MM.1S (cell line): Measurements from ENCODE around the gene COBL.
A peak's percentile ranks its signal among the peaks of the same experiment; 100 is the strongest.

Source experiments
- DNase-seq: peaks from one replicate; pipeline ENCODE4 v3.0.0-alpha.2; 2015
- H2AFZ ChIP-seq: fragments of 300-600 bp; sonication (generic); 2 replicates; pipeline ENCODE4 v1.6.0; 2016; ENCODE audit warnings: antibody characterized with exemption, low read length
- H3F3A ChIP-seq: fragments of 300-600 bp; sonication (generic); 2 replicates; pipeline ENCODE4 v1.6.1; 2016; ENCODE audit warnings: mild to moderate bottlenecking, antibody characterized with exemption, low read length, moderate library complexity, mixed read lengths; ENCODE audit not compliant: insufficient read depth
- H3K27ac ChIP-seq: fragments of 300-600 bp; sonication (generic); 2 replicates; pipeline ENCODE4 v1.5.1; 2016; ENCODE audit warnings: mild to moderate bottlenecking, low read length
- H3K27me3 ChIP-seq: fragments of 300-600 bp; sonication (generic); replicated peaks from 2 replicates; pipeline ENCODE4 v1.6.0; 2016; ENCODE audit warnings: low read length; ENCODE audit not compliant: insufficient read depth
- H3K36me3 ChIP-seq: fragments of 300-600 bp; sonication (generic); replicated peaks from 2 replicates; pipeline ENCODE4 v1.6.1; 2016; ENCODE audit warnings: mild to moderate bottlenecking, low read length, mixed read lengths; ENCODE audit not compliant: insufficient read depth
- H3K4me1 ChIP-seq: fragments of 300-600 bp; sonication (generic); 2 replicates; pipeline ENCODE4 v1.6.1; 2016; ENCODE audit warnings: low read length, mixed read lengths
- H3K4me2 ChIP-seq: fragments of 300-600 bp; sonication (generic); 2 replicates; pipeline ENCODE4 v1.6.0; 2016; ENCODE audit warnings: low read depth, low read length
- H3K4me3 ChIP-seq: fragments of 300-600 bp; sonication (generic); 2 replicates; pipeline ENCODE4 v1.5.1; 2016; ENCODE audit warnings: low read length, mixed read lengths
- H3K79me2 ChIP-seq: fragments of 300-600 bp; sonication (generic); 2 replicates; pipeline ENCODE4 v1.6.1; 2016; ENCODE audit warnings: mixed run types, low read length, mixed read lengths
- H3K9ac ChIP-seq: fragments of 300-600 bp; sonication (generic); 2 replicates; pipeline ENCODE4 v1.6.1; 2016; ENCODE audit warnings: low read length, mixed read lengths
- H3K9me2 ChIP-seq: fragments of 300-600 bp; sonication (generic); replicated peaks from 2 replicates; pipeline ENCODE4 v1.6.1; 2016; ENCODE audit warnings: mild to moderate bottlenecking, low read length, mixed read lengths; ENCODE audit not compliant: insufficient read depth
- H3K9me3 ChIP-seq: fragments of 300-600 bp; sonication (generic); replicated peaks from 2 replicates; pipeline ENCODE4 v1.6.1; 2016; ENCODE audit warnings: mild to moderate bottlenecking, low read length, mixed read lengths; ENCODE audit not compliant: insufficient read depth
- H4K20me1 ChIP-seq: fragments of 300-600 bp; sonication (generic); 2 replicates; pipeline ENCODE4 v1.6.1; 2016; ENCODE audit warnings: mild to moderate bottlenecking, low read length, moderate library complexity, mixed read lengths; ENCODE audit not compliant: insufficient read depth
- EZH2 ChIP-seq: fragments of 300-600 bp; sonication (generic); optimal IDR thresholded peaks from 2 replicates; pipeline ENCODE3; 2017; ENCODE audit warnings: low read depth, mild to moderate bottlenecking, antibody characterized with exemption, low read length, mixed read lengths
- EZH2phosphoT487 ChIP-seq: fragments of 300-600 bp; sonication (generic); IDR thresholded peaks from 2 replicates; pipeline ENCODE4 v1.6.1; 2018; ENCODE audit warnings: antibody characterized with exemption, low read length
- TF ChIP-seq, protein P1 (sequence below): fragments of 300-600 bp; sonication (generic); IDR thresholded peaks from 2 replicates; pipeline ENCODE4 v1.5.1; 2016; ENCODE audit warnings: antibody characterized with exemption, low read length, mixed read lengths

The COBL gene

DNA sequence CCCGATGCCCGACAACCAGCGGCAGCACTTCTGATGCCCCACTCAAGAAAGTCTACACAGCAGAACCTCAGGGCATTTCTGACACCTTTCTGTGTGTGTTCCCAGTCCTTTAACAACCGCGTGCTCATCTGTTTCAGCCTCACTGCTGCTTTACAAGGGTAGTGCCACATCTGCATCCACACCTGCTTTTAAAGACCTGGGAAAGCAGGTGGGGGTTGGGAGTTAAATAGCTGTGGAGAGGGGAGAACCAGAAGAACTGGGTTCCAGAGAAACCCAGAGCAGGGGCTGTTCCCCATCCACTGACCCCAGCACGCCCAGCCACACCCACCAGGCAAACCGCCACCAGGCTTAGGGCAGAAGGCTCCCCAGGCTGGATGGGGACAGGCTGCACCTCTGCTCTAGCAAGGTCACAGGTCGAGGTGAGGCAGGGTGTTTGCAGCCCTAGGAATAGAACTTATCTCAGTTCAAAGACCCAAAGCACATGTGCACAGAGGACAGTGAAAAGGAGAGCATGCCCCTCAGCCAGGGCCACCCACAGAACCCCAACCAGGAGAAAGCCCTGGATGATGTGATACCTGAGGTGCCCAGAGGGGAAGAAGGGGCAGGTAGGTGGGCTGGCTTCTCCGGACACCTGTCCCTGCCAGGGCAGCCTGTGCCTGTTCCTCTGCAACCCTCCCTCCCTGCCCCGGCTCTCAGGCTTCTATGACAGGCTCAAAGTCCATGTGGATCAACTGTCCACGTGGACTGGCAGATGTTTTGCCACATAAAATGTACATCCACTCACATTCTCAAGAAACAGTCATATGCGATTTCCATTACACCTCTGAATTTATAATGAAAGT lies 51.3 kb downstream of the COBL start:
- no peak overlapping the region for H3K27ac ChIP-seq
- H3F3A ChIP-seq: no peaks in the 10 kb centered on the region
- no peaks in the 10 kb centered on the region for H3K79me2 ChIP-seq
- H3K27me3 ChIP-seq: no peaks in the 10 kb centered on the region
- H3K4me3 ChIP-seq: no peak overlapping the region
- H3K4me2 ChIP-seq: no peak overlapping the region
- no peak overlapping the region for H3K9ac ChIP-seq
- no peaks in the 10 kb centered on the region for H3K36me3 ChIP-seq
- DNase-seq: no peak
- no peak overlapping the region for H2AFZ ChIP-seq
- TF ChIP-seq, protein P1, sequence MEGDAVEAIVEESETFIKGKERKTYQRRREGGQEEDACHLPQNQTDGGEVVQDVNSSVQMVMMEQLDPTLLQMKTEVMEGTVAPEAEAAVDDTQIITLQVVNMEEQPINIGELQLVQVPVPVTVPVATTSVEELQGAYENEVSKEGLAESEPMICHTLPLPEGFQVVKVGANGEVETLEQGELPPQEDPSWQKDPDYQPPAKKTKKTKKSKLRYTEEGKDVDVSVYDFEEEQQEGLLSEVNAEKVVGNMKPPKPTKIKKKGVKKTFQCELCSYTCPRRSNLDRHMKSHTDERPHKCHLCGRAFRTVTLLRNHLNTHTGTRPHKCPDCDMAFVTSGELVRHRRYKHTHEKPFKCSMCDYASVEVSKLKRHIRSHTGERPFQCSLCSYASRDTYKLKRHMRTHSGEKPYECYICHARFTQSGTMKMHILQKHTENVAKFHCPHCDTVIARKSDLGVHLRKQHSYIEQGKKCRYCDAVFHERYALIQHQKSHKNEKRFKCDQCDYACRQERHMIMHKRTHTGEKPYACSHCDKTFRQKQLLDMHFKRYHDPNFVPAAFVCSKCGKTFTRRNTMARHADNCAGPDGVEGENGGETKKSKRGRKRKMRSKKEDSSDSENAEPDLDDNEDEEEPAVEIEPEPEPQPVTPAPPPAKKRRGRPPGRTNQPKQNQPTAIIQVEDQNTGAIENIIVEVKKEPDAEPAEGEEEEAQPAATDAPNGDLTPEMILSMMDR: no peak
- TF ChIP-seq EZH2 (no peak), EZH2phosphoT487 (no peak)
- no peaks in the 10 kb centered on the region for H3K9me2 ChIP-seq
- no peaks in the 10 kb centered on the region; the same call in 1 of the 2 replicates for H3K9me3 ChIP-seq
- H4K20me1 ChIP-seq: no peaks in the 10 kb centered on the region
- H3K4me1 ChIP-seq: peaks cover 8% of the 10 kb centered on the region

DNA sequence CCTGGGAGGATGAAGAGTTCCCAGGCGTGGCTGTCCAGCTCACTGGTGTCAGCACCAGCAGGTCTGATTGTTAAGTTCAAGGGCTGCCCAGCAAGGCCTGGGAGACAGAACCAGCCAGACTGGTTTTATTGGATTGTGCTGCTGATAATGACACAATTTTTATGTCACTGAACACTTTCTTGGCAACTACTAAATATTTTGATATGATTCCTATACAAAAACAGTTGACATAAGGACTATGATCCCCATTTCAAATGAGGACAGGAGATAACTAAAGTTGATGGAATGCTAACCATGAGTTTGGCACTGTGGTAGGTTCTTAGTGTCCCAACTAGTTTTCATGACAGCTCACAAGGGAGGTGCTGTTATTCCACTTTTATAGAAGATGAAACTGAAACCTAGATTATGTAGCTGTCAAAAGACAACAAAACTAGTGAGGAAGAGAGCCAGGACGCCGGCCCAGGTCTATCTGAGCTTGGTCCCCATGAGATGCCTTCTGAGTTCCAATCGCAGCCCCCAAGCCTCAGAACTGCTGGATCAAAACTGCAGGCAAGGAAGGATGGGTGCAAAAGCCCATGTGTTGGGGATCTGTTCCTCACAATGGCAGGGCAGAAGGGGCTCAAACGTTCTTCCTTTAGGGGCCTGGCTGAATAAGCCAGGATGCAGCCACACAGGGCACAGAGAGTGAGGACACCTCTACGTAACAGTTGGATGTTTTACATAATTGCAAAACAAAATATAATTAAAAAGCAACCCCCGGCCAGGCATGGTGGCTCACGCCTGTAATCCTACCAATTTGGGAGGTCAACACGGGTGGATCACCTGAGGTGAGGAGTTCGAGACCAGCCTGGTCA lies 52.8 kb downstream of the COBL start:
- H3K9me2 ChIP-seq: no peaks in the 10 kb centered on the region
- no peaks in the 10 kb centered on the region for H3K36me3 ChIP-seq
- no peaks in the 10 kb centered on the region for H3K27me3 ChIP-seq
- no peaks in the 10 kb centered on the region for H3K79me2 ChIP-seq
- no peak overlapping the region for H3K4me3 ChIP-seq
- peak overlapping the region; percentile 68 for H3K4me2 ChIP-seq
- no peaks in the 10 kb centered on the region for H4K20me1 ChIP-seq
- peak overlapping the region; percentile 28; the same call in 1 of the 2 replicates for H3K27ac ChIP-seq
- H3K4me1 ChIP-seq: peaks cover 8% of the 10 kb centered on the region
- H3F3A ChIP-seq: no peaks in the 10 kb centered on the region
- H3K9me3 ChIP-seq: no peaks in the 10 kb centered on the region
- H2AFZ ChIP-seq: peak overlapping the region; percentile 50
- DNase-seq: peak; percentile 58
- TF ChIP-seq EZH2phosphoT487 (no peak), EZH2 (no peak)
- TF ChIP-seq, protein P1: no peak
- H3K9ac ChIP-seq: peak overlapping the region; percentile 32; the same call in 1 of the 2 replicates

DNA sequence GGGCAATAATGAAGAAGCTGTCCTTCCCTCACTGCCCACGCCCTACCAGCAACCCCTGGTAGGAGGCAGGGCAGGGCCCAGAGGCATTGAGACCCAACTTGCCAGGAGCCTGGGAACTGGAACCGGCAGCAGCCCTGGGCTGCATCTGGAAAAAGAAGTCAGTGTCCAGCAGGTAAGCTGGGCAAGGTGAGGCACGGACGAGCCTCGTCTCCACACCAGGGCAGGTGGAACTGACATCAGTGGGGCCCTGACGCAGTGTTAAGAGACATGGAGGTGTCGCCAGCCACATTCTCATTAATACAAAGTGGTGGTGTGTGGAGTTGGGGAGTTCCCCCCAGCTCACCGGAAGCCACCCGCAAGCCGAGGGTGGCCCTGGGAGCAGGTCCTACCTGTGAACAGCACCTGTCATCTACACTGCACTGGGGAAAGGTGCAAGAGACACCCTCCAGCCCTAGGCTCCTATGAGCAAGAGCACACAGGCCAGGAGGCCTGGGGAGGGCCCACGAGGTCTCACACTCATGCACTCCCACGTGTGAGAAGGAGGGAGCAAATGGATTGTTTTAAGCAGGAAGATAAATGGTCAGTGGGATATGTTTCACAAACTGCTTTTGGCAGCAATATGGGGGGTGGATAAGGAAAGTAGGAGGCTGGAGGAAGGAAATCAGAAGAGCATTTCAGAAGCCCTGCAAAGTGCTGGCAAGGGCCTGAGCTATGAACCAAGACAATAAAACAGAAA lies 53.6 kb downstream of the COBL start:
- TF ChIP-seq, protein P1: no peak
- TF ChIP-seq EZH2phosphoT487: no peak
- no peak for TF ChIP-seq EZH2
- Histone ChIP-seq H3F3A (no peaks in the 10 kb centered on the region), H3K4me3 (no peak overlapping the region), H3K4me1 (peaks cover 8% of the 10 kb centered on the region), H3K9me2 (no peaks in the 10 kb centered on the region), H4K20me1 (no peaks in the 10 kb centered on the region), H3K27me3 (no peaks in the 10 kb centered on the region), H3K27ac (no peak overlapping the region), H3K9ac (no peak overlapping the region), H3K79me2 (no peaks in the 10 kb centered on the region), H3K9me3 (no peaks in the 10 kb centered on the region), H3K4me2 (no peak overlapping the region), H3K36me3 (no peaks in the 10 kb centered on the region), H2AFZ (no peak overlapping the region)
- no peak for DNase-seq
